HL-60 (cell line): Measurements from ENCODE around the gene APOL3.
A peak's percentile ranks its signal among the peaks of the same experiment; 100 is the strongest.
"Not testable (repeated sequence)": the region's sequence is repeated elsewhere in the genome, so short reads cannot be mapped to it uniquely, and the experiment has no call there.

Experiments used
- DNase-seq, 2 experiments: peaks; one replicate each; pipeline ENCODE4 v3.0.0-alpha.2; 2010 to 2020; ENCODE audit warnings: low read depth in 1 of 2, low spot score in 1 of 2
- H3K27ac ChIP-seq: fragments of 250-450 bp; sonication (Bioruptor Pico); replicated peaks from 2 replicates; pipeline ENCODE4 v1.5.1; 2020; ENCODE audit warnings: mild to moderate bottlenecking, moderate library complexity
- H3K27me3 ChIP-seq: fragments of 250-450 bp; sonication (Bioruptor Pico); 2 replicates; pipeline ENCODE4 v1.5.1; 2021; ENCODE audit warnings: mild to moderate bottlenecking, moderate library complexity; ENCODE audit not compliant: insufficient read depth, poor library complexity, severe bottlenecking
- H3K4me3 ChIP-seq: replicated peaks from 2 replicates; pipeline ENCODE4 v1.5.1; 2011; ENCODE audit warnings: mild to moderate bottlenecking, control low read depth, low read length; ENCODE audit not compliant: insufficient read depth
- GABPA ChIP-seq: IDR thresholded peaks from 2 replicates; pipeline ENCODE4 v1.6.1; 2012; ENCODE audit warnings: low read depth
- POLR2AphosphoS5 ChIP-seq: IDR thresholded peaks from 2 replicates; pipeline ENCODE4 v1.6.1; 2012; ENCODE audit warnings: low read depth
- SPI1 ChIP-seq: IDR thresholded peaks from 2 replicates; pipeline ENCODE4 v1.6.1; 2012; ENCODE audit warnings: low read depth, mild to moderate bottlenecking, borderline replicate concordance
- TF ChIP-seq, protein P1 (sequence below): IDR thresholded peaks from one replicate; pipeline ENCODE4 v1.5.1; 2011; ENCODE audit warnings: low read length, control low read depth, inconsistent platforms; ENCODE audit not compliant: insufficient read depth
- TF ChIP-seq, protein P2 (sequence below): IDR thresholded peaks from 2 replicates; pipeline ENCODE4 v1.6.1; 2012; ENCODE audit warnings: low read depth; ENCODE audit not compliant: insufficient replicate concordance

APOL3 gene

DNA sequence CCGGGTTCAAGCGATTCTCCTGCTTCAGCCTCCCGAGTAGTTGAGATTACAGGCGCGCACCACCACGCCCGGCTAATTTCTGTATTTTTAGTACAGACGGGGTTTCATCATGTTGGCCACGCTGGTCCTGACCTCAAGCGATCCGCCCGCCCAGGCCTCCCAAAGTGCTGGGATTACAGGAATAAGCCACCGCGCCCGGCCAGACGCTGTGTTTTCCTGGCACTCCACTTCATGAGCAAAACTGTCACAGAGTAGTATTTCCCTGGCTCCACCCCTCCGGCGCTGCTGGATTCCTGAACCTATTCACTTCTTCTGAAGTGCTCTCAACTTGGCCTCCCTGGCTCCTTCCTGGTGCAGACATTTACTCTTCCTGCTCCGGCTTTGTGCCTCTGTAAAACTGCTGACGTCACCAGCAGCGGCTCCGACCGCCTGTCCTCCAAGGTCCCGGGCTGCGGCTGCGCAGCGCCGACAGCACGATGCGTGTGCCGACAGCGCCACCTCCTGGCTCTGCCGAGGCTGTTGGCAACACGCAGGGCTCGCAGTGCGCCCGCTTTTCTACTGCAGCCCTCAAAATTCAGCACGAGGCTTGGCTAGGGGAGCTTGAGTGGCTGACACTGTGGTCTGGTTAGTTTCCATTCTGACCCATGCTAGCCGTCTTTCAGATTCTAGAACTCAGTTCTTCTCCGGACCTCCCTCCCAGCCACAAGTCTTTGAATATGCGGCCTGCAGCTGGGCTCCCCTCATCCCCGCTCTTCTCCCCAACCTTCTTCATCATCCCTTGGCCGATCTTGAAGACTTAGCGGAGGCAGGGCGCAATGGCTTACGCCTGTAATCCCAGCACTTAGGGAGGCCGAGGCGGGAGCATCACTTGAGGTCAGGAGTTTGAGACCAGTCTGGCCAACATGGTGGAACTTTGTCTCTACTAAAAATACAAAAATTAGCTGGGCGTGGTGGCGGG, 36.6 kb downstream of the APOL3 start:
- H3K27ac ChIP-seq = peak overlapping the region; percentile 29; the same call in 1 of the 2 replicates
- no peak overlapping the region for H3K4me3 ChIP-seq
- peaks cover 4% of the 10 kb centered on the region for H3K27me3 ChIP-seq
- DNase-seq = peak; percentile 80 to 89
- TF ChIP-seq, protein P1, sequence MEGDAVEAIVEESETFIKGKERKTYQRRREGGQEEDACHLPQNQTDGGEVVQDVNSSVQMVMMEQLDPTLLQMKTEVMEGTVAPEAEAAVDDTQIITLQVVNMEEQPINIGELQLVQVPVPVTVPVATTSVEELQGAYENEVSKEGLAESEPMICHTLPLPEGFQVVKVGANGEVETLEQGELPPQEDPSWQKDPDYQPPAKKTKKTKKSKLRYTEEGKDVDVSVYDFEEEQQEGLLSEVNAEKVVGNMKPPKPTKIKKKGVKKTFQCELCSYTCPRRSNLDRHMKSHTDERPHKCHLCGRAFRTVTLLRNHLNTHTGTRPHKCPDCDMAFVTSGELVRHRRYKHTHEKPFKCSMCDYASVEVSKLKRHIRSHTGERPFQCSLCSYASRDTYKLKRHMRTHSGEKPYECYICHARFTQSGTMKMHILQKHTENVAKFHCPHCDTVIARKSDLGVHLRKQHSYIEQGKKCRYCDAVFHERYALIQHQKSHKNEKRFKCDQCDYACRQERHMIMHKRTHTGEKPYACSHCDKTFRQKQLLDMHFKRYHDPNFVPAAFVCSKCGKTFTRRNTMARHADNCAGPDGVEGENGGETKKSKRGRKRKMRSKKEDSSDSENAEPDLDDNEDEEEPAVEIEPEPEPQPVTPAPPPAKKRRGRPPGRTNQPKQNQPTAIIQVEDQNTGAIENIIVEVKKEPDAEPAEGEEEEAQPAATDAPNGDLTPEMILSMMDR = peak; percentile 92
- TF ChIP-seq POLR2AphosphoS5 = no peak

DNA sequence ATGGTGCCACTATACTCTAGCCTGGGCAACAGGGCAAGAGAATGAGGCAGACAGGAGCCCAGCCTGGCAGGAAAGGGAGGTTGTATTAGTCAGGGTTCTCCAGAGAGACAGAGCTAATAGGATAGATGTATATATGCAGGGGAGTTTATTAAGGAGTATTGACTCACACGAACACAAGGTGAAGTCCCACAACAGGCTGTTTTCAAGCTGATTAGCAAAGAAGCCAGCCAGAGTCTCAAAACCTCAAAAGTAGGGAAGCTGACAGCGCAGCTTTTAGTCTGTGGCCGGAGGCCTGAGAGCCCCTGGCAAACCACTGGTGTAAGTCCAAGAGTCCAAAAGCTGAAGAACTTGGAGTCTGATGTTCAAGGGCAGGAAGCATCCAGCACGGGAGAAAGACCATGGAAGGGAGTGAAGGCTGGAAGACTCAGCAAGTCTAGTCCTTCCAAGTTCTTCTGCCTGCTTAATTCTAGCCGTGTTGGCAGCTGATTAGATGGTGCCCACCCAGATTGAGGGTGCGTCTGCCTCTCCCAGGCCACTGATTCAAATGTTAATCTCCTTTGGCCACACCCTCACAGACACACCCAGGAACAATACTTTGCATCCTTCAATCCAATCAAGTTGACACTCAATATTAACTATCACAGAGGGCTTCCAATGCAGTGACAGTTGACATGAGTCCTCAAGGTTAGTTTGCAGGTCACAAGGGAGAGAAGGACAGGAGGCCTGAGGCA, 39.8 kb downstream of the APOL3 start:
- not testable (repeated sequence) for DNase-seq, H3K27me3 ChIP-seq, H3K27ac ChIP-seq, H3K4me3 ChIP-seq

DNA sequence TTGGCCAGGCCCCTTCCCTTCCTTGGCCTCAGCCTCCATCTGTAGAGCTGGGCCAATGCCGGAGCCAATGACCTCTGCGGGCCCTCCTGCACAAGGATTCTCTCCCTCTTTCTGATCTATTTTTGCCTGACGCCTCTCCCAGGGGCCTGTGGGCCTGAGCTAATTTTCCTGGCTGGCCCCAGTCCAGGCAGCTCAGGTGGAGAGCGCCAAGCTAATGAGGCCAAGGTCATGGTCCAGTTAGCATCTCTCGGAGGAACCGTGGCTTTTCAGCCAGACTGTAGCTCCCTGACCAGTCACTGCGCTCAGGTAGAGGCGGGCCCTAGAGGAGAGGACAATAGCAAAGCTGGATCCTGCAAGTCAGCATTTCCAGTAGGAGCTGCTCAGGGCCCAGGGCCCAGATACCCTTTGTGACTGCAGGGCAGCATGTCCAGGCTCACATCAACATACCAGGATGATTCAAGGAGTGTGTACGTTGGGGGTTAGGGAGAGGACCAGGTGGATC, 43.5 kb downstream of the APOL3 start:
- no peak for DNase-seq
- TF ChIP-seq, protein P2, sequence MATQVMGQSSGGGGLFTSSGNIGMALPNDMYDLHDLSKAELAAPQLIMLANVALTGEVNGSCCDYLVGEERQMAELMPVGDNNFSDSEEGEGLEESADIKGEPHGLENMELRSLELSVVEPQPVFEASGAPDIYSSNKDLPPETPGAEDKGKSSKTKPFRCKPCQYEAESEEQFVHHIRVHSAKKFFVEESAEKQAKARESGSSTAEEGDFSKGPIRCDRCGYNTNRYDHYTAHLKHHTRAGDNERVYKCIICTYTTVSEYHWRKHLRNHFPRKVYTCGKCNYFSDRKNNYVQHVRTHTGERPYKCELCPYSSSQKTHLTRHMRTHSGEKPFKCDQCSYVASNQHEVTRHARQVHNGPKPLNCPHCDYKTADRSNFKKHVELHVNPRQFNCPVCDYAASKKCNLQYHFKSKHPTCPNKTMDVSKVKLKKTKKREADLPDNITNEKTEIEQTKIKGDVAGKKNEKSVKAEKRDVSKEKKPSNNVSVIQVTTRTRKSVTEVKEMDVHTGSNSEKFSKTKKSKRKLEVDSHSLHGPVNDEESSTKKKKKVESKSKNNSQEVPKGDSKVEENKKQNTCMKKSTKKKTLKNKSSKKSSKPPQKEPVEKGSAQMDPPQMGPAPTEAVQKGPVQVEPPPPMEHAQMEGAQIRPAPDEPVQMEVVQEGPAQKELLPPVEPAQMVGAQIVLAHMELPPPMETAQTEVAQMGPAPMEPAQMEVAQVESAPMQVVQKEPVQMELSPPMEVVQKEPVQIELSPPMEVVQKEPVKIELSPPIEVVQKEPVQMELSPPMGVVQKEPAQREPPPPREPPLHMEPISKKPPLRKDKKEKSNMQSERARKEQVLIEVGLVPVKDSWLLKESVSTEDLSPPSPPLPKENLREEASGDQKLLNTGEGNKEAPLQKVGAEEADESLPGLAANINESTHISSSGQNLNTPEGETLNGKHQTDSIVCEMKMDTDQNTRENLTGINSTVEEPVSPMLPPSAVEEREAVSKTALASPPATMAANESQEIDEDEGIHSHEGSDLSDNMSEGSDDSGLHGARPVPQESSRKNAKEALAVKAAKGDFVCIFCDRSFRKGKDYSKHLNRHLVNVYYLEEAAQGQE = no peak
- TF ChIP-seq GABPA (no peak), SPI1 (no peak), POLR2AphosphoS5 (no peak)
- TF ChIP-seq, protein P1 = no peak

DNA sequence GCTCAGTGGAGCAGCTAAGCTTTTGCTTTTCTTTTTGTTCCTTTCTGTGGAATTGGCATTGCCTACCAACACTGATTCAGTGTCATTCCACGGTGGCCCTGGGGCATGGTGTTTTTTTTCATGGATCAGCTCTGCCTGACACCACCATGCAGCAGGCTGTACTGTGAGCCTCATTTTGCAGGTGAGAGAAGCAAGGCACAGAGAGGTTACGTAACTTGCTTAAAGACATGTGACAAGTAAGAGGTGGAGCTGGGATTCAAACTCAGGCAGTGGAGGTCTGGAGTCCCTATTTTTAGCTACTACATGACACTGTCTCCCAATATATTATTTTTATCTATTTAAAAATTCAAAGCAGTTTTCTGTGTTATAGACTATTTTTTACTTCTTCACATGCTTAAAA, 44.4 kb downstream of the APOL3 start:
- Histone ChIP-seq H3K27ac (no peak overlapping the region), H3K27me3 (peaks cover 2% of the 10 kb centered on the region), H3K4me3 (no peak overlapping the region)
- DNase-seq = no peak
- TF ChIP-seq, protein P1 = no peak

More for the DNA sequence above, 43.5 kb downstream of the APOL3 start:
- peaks cover 2% of the 10 kb centered on the region for H3K27me3 ChIP-seq
- no peak overlapping the region for H3K27ac ChIP-seq
- no peak overlapping the region for H3K4me3 ChIP-seq

DNA sequence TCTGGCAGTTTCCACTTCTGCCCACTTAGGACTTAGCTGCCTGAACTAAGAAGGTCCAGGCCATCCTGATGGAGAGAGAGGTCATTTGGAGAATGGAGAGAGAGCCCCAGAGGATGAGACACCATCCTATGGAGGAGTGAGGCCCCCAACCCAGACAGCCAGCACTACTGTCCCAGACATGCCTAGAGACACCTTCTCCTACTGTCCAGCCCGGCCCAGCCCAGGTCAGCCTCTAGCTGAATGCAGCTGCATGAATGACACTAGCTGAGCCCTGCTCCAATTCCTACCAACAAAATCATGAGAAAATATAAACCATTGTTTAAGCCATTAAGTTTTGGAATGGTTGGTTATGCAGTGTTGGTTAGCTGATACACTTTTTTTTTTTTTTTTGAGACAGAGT, 47.4 kb downstream of the APOL3 start:
- Histone ChIP-seq H3K27me3 (no peaks in the 10 kb centered on the region), H3K4me3 (no peak overlapping the region), H3K27ac (no peak overlapping the region)
- TF ChIP-seq, protein P1 = no peak
- TF ChIP-seq SPI1 (no peak), GABPA (no peak), POLR2AphosphoS5 (no peak)
- TF ChIP-seq, protein P2 = no peak
- no peak for DNase-seq
